Common myeloid progenitor, CD34-positive (primary cell): ENCODE measurements around the gene LGALS3BP.
"Not testable (repeated sequence)": the region's sequence is repeated elsewhere in the genome, so short reads cannot be mapped to it uniquely, and the experiment has no call there.

Source experiments
- CTCF ChIA-PET: fragments of 350-600 bp; sonication (Branson Sonifier 250); formaldehyde crosslinking; loops from one replicate; lab custom pipeline; 2021; ENCODE audit warnings: antibody characterized with exemption; lab: Charles Lee
- POLR2A ChIA-PET: fragments of 350-600 bp; sonication (Branson Sonifier 250); formaldehyde crosslinking; loops from one replicate; lab custom pipeline; 2021; ENCODE audit warnings: antibody characterized with exemption; lab: Charles Lee
- DNase-seq, 3 donors: peaks; one replicate each; pipeline versions ENCODE4 v3.0.0 to v3.0.0-alpha.2; 2013
- H3K27ac ChIP-seq, 2 experiments: 1 replicate in 1 of 2; 2 replicates in 1 of 2; pipeline ENCODE4 v1.7.0; 2013; ENCODE audit warnings: inconsistent platforms in 2 of 2, low read length in 2 of 2, mild to moderate bottlenecking in 2 of 2, low read depth in 1 of 2, moderate library complexity in 1 of 2; ENCODE audit not compliant: severe bottlenecking in 2 of 2, insufficient read depth in 1 of 2, poor library complexity in 1 of 2
- H3K27me3 ChIP-seq, 5 experiments: replicated peaks in 2 of 5; 1 replicate in 3 of 5; 2 replicates in 2 of 5; pipeline versions ENCODE4 v1.6.1 to v1.7.0; 2013; ENCODE audit warnings: low read length in 4 of 5, mild to moderate bottlenecking in 2 of 5, moderate library complexity in 2 of 5, inconsistent platforms in 1 of 5; ENCODE audit not compliant: insufficient read depth in 5 of 5, control insufficient read depth in 4 of 5
- H3K36me3 ChIP-seq, 4 experiments: 1 replicate in 2 of 4; 2 replicates in 2 of 4; pipeline versions ENCODE4 v1.6.1 to v1.7.0; 2013; ENCODE audit warnings: low read length in 3 of 4, control low read depth in 1 of 4, mild to moderate bottlenecking in 1 of 4; ENCODE audit not compliant: control insufficient read depth in 4 of 4, insufficient read depth in 4 of 4
- H3K4me1 ChIP-seq, 4 experiments: 1 replicate in 3 of 4; 2 replicates in 1 of 4; pipeline versions ENCODE4 v1.6.1 to v1.7.1; 2013; ENCODE audit warnings: low read length in 3 of 4, mild to moderate bottlenecking in 3 of 4, control low read depth in 1 of 4, inconsistent platforms in 1 of 4, moderate library complexity in 1 of 4; ENCODE audit not compliant: control insufficient read depth in 4 of 4, insufficient read depth in 4 of 4; ENCODE audit errors: control extremely low read depth in 1 of 4
- H3K4me3 ChIP-seq, 7 experiments: 1 replicate in 4 of 7; 2 replicates in 3 of 7; pipeline versions ENCODE4 v1.5.1 to v1.7.0; 2013; ENCODE audit warnings: mild to moderate bottlenecking in 7 of 7, low read length in 6 of 7, moderate library complexity in 6 of 7, inconsistent platforms in 2 of 7, low read depth in 2 of 7, control low read depth in 1 of 7; ENCODE audit not compliant: insufficient read depth in 4 of 7, control insufficient read depth in 1 of 7; ENCODE audit errors: extremely low read depth in 1 of 7
- H3K9me3 ChIP-seq, 5 experiments: 1 replicate in 4 of 5; 2 replicates in 1 of 5; pipeline versions ENCODE4 v1.6.1 to v1.7.1; 2013; ENCODE audit warnings: low read length in 4 of 5, mild to moderate bottlenecking in 2 of 5, inconsistent platforms in 1 of 5, low read depth in 1 of 5, moderate library complexity in 1 of 5; ENCODE audit not compliant: control insufficient read depth in 4 of 5, insufficient read depth in 2 of 5; ENCODE audit errors: control extremely low read depth in 1 of 5
- WGBS: methylation state at CpG from one replicate; pipeline ENCODE4 v1.1.5; 2013; ENCODE audit not compliant: insufficient coverage; 5-methylcytosine and 5-hydroxymethylcytosine counted together

LGALS3BP gene

DNA sequence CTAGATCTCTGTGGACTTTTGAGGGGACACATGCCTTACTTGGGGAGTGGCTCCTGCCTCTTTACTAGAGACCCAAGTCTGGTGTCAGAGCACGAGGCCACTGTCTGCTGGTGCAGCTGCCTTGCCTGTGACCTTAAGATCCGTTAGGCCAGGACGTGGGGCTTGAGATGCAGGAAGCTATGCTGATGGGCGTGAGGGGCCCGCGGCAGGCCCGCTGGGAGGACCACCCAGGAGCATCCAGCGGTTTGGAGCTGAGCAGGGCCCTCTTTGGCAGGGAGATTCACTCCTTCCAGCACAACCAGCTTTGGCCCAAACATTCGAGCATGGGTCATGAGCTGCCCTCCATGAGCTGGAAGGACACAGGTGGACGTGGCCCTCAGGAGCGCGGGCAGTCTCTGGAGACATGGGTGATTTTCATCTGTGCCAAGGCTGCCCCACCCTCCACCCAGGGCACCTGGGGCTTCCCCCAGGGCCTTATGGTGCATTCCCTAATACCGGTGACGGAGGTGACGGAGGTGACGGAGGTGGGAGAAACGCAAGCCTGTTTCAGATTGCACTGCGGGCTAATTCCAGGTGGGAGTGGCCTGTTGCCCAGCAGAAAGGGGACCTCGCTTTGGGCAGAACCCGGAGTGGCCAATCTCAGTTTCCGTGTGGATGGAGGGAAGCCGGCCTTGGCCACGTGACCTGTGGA is 12.7 kb downstream of the LGALS3BP start:
- H3K4me1 ChIP-seq = peaks cover 0 to 9% (median 5%) of the 10 kb centered on the region in 4 experiments
- no peak overlapping the region for H3K27ac ChIP-seq
- peaks cover 0 to 2% (median 0%) of the 10 kb centered on the region in 4 experiments for H3K36me3 ChIP-seq
- DNase-seq = no peak
- 95% methylated on average over 22 of the region's 23 CpGs for WGBS
- H3K4me3 ChIP-seq = no peak overlapping the region
- ChIA-PET CTCF (interaction anchor here (1.1 to 2.0 kb wide), 3 partner anchors 104 to 124 kb away, joined by 3 to 6 read pairs (median 4); no protein-coding TSS in a partner anchor), POLR2A (interaction anchor here (0.5 kb wide), 1 partner anchor 101 kb away, joined by 4 read pairs; no protein-coding TSS in a partner anchor)
- H3K27me3 ChIP-seq = no peaks in the 10 kb centered on the region
- no peaks in the 10 kb centered on the region for H3K9me3 ChIP-seq

DNA sequence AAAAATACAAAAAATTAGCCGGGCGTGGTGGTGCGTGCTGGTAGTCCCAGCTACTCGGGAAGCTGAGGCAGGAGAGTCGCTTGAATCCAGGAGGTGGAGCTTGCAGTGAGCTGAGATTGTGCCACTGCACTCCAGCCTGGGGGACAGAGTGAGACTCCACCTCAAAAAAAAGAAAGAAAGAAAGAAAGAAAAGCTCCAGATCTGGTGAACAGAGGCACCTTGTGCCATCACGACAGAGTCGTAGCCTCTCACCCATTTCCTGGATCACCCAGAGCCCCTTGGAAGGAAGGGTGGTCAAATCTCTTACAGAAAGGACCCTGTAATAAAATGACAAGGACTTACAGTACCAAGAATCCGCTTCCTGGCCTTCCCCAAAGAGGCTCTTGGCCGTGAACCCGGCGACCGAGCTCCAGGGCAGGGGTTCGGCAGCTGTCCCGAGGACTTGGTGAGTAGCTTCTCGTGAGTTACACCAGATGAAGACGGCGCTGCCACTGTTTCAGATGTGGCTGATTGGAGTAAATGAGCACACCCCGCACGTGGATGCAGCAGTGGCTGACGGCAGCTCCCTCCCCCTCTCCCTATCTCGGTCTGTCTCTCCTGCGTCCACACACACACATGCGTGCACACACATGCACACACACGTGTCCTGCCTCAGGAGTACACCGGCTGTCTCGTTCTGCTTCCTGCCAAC is 13.5 kb downstream of the LGALS3BP start:
- Histone ChIP-seq H3K27ac (no peak overlapping the region), H3K36me3 (no peaks in the 10 kb centered on the region), H3K4me3 (no peak overlapping the region), H3K9me3 (no peaks in the 10 kb centered on the region), H3K4me1 (peaks cover 0 to 4% (median 3%) of the 10 kb centered on the region in 4 experiments), H3K27me3 (no peaks in the 10 kb centered on the region)
- CTCF ChIA-PET = interaction anchor here (1.6 to 2.0 kb wide), 2 partner anchors 114 to 123 kb away, joined by 4 to 6 read pairs; no protein-coding TSS in a partner anchor
- WGBS = over 99% methylated on average over 22 of the region's 26 CpGs
- DNase-seq = no peak
- POLR2A ChIA-PET = no interaction called here

GRCh38 chr17:78965491-78965924 is 14.2 kb downstream of the LGALS3BP start:
- no peak overlapping the region for H3K4me3 ChIP-seq
- ChIA-PET CTCF (interaction anchor here (0.8 to 2.0 kb wide), 4 partner anchors 18 to 122 kb away, joined by 3 to 6 read pairs (median 4); no protein-coding TSS in a partner anchor), POLR2A (no interaction called here)
- no peaks in the 10 kb centered on the region for H3K4me1 ChIP-seq
- no peak for DNase-seq
- no peaks in the 10 kb centered on the region for H3K36me3 ChIP-seq
- 85% methylated on average over 7 of the region's 8 CpGs for WGBS
- no peaks in the 10 kb centered on the region for H3K27me3 ChIP-seq
- no peaks in the 10 kb centered on the region for H3K9me3 ChIP-seq
- no peak overlapping the region for H3K27ac ChIP-seq

DNA sequence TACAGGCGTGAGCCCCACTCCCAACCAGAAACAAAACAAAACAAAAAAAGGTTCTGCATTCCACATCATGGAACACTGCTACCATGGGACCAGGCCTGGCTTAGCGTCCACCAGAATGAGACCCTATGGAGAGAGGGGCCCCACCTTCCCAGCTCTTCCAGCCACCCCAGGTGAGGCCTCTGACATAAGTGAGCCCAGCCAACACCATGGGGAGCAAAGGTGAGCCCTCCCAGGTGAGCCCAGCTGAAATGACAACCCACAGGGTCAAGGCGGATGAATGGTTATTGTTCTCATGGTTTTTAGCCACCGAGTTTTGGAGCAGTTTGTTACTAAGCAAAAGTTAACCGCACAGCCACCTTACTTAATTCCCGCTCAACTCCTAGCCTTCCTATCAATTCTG is 16.3 kb downstream of the LGALS3BP start:
- POLR2A ChIA-PET = no interaction called here
- Histone ChIP-seq H3K4me3 (no peak overlapping the region), H3K36me3 (no peaks in the 10 kb centered on the region), H3K9me3 (no peaks in the 10 kb centered on the region), H3K27ac (no peak overlapping the region), H3K4me1 (no peaks in the 10 kb centered on the region), H3K27me3 (no peaks in the 10 kb centered on the region)
- no peak for DNase-seq
- CTCF ChIA-PET = interaction anchor here (1.6 kb wide), 1 partner anchor 8 kb away, joined by 6 read pairs; no protein-coding TSS in a partner anchor
- WGBS = 89% methylated on average over 3 of the region's 6 CpGs

GRCh38 chr17:78962984-78963348 is 16.8 kb downstream of the LGALS3BP start:
- H3K4me3 ChIP-seq, POLR2A ChIA-PET, H3K36me3 ChIP-seq, H3K27me3 ChIP-seq, DNase-seq, H3K4me1 ChIP-seq, H3K27ac ChIP-seq, H3K9me3 ChIP-seq: not testable (repeated sequence)
- CTCF ChIA-PET = interaction anchor here (1.0 to 1.6 kb wide), 2 partner anchors 9 to 97 kb away, joined by 3 to 6 read pairs; no protein-coding TSS in a partner anchor
- WGBS = 100% methylated on average over 5 of the region's 8 CpGs

DNA sequence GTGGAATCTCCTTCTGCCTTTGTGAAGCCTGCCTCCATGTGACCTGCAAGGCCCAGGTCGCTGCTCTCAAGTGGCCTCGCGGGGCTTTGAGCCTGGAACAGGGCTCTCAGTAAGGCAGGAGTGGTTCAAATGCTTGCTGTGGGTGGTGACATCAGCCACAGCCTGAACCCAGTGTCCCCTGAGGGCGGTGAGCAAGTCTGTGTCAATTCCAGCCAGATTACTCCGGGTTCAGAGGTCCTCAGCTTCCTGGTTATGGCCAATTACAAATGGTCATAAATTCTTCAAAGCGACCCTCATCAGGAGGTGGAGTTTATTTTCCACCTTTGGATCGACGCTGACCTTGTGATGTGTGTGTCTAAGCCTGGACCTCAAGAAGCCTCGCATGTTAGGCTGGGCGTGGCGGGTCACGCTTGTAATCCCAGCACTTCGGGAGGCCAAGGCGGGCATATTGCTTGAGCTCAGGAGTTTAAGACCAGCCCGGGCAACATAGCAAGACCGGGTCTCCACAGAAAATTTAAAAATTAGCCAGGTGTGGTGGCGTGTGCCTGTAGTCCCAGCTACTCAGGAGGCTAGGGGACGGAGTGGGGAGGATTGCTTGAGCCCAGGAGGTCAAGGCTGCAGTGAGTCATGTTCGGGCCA is 17.3 kb downstream of the LGALS3BP start:
- 91% methylated on average over 18 of the region's 19 CpGs for WGBS
- H3K27ac ChIP-seq = no peak overlapping the region
- H3K27me3 ChIP-seq = no peaks in the 10 kb centered on the region
- no peaks in the 10 kb centered on the region for H3K36me3 ChIP-seq
- no peak for DNase-seq
- no peaks in the 10 kb centered on the region for H3K9me3 ChIP-seq
- ChIA-PET CTCF (interaction anchor here (0.8 to 1.6 kb wide), 4 partner anchors 9 to 97 kb away, joined by 3 to 6 read pairs (median 3); no protein-coding TSS in a partner anchor), POLR2A (no interaction called here)
- H3K4me3 ChIP-seq = no peak overlapping the region
- no peaks in the 10 kb centered on the region for H3K4me1 ChIP-seq
